ENCODE data around the gene ST8SIA1.

DNA sequence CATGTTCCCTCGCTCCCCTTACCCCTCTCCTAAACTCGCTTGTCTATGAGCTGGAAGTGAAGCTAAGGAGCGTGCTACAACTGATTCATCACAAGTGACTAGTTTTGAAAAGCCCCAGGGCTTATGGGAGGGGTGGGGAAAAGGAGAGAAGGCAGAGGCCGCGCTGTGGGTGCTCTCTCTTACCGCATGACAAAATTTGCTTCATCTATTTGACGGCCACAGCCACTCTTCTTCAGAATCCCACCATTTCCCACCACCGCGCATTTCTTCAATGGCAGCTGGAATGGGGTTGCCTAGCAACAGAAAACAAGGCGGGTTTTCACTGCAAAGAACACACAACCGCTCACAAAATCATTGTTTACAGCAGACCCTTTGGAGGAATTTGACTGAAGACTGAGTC is 79.4 kb downstream of the ST8SIA1 start:
- TF ChIP-seq, protein P1, sequence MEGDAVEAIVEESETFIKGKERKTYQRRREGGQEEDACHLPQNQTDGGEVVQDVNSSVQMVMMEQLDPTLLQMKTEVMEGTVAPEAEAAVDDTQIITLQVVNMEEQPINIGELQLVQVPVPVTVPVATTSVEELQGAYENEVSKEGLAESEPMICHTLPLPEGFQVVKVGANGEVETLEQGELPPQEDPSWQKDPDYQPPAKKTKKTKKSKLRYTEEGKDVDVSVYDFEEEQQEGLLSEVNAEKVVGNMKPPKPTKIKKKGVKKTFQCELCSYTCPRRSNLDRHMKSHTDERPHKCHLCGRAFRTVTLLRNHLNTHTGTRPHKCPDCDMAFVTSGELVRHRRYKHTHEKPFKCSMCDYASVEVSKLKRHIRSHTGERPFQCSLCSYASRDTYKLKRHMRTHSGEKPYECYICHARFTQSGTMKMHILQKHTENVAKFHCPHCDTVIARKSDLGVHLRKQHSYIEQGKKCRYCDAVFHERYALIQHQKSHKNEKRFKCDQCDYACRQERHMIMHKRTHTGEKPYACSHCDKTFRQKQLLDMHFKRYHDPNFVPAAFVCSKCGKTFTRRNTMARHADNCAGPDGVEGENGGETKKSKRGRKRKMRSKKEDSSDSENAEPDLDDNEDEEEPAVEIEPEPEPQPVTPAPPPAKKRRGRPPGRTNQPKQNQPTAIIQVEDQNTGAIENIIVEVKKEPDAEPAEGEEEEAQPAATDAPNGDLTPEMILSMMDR (IDR thresholded peaks at IDR 0.05): no peak
- no peak for TF ChIP-seq EZH2 (IDR thresholded peaks at IDR 0.05)
- TF ChIP-seq EZH2phosphoT487 (IDR thresholded peaks at IDR 0.05): no peak

Data from neural progenitor cell (in vitro differentiated cells).